GM12878 (cell line): ENCODE data around the gene RUNX3. TPM values are rescaled to one million over a fixed set of nuclear protein-coding genes. Genes with fewer than 3 reads are reported as not detected.
A peak's percentile ranks its signal among the peaks of the same experiment; 100 is the strongest.

ENCODE experiments used
- ATAC-seq: fragments of 200-7000 bp; cut with Tn5 transposase; 3 replicates; pipeline ENCODE4 v1.9.1; 2020; ENCODE audit warnings: mild to moderate bottlenecking, moderate library complexity
- BruUV-seq: library from RNA; stranded (reverse); fragments of 400-500 nt; replicated peaks from 2 replicates; lab custom pipeline; 2021; lab: Mats Ljungman, UMichigan
- CTCF ChIA-PET: fragments of 300-600 bp; sonication (Branson Sonifier 250); formaldehyde crosslinking; extraction: SDS; loops from one replicate; lab custom pipeline; 2021; ENCODE audit warnings: inconsistent platforms; lab: Yijun Ruan, JAX
- POLR2A ChIA-PET: fragments of 350-600 bp; formaldehyde crosslinking; extraction: SDS; loops from one replicate; lab custom pipeline; 2021; ENCODE audit warnings: inconsistent platforms; lab: Charles Lee
- RAD21 ChIA-PET: fragments of 300-600 bp; sonication (Branson Sonifier 250); formaldehyde crosslinking; loops from one replicate; lab custom pipeline; 2023; ENCODE audit warnings: antibody characterized with exemption; ENCODE audit not compliant: unreplicated experiment; lab: Charles Lee
- SMC1A ChIA-PET: fragments of 300-600 bp; sonication (Branson Sonifier 250); formaldehyde crosslinking; loops from one replicate; lab custom pipeline; 2023; ENCODE audit not compliant: unreplicated experiment, uncharacterized antibody; lab: Charles Lee
- DNase-seq: peaks from one replicate; pipeline ENCODE4 v3.0.0-alpha.2; 2011; ENCODE audit warnings: low read depth, low spot score
- FAIRE-seq: peaks from 3 replicates; lab custom pipeline; 2011; peaks lifted over from hg19 to GRCh38; lab: Jason Lieb, UNC
- H2AFZ ChIP-seq: 2 replicates; pipeline ENCODE4 v1.6.0; 2011; ENCODE audit warnings: low read depth, low read length, control low read depth; ENCODE audit not compliant: control insufficient read depth
- H3K27ac ChIP-seq: 2 replicates; pipeline ENCODE4 v1.5.1; 2011; ENCODE audit warnings: control low read depth; ENCODE audit not compliant: control insufficient read depth, insufficient read depth
- H3K27me3 ChIP-seq, 2 experiments: replicated peaks in 1 of 2; 2 replicates each; pipeline versions ENCODE4 v1.6.0 to v1.6.1; 2011; ENCODE audit warnings: low read length in 1 of 2; ENCODE audit not compliant: control insufficient read depth in 2 of 2, insufficient read depth in 2 of 2
- H3K36me3 ChIP-seq, 2 experiments: 2 replicates each; pipeline ENCODE4 v1.5.1; 2011; ENCODE audit warnings: low read length in 1 of 2; ENCODE audit not compliant: control insufficient read depth in 2 of 2, insufficient read depth in 2 of 2
- H3K4me1 ChIP-seq: 2 replicates; pipeline ENCODE4 v1.6.1; 2011; ENCODE audit warnings: mild to moderate bottlenecking, low read length, moderate library complexity, mixed read lengths; ENCODE audit not compliant: control insufficient read depth, insufficient read depth
- H3K4me2 ChIP-seq: 2 replicates; pipeline ENCODE4 v1.6.0; 2011; ENCODE audit warnings: control low read depth; ENCODE audit not compliant: control insufficient read depth, insufficient read depth
- H3K4me3 ChIP-seq: fragments of 200-600 bp; sonication (generic); 2 replicates; pipeline ENCODE4 v1.5.1; 2016
- H3K79me2 ChIP-seq: 2 replicates; pipeline ENCODE4 v1.6.0; 2011; ENCODE audit warnings: low read length; ENCODE audit not compliant: control insufficient read depth, insufficient read depth
- H3K9ac ChIP-seq: 2 replicates; pipeline ENCODE4 v1.8.0; 2011; ENCODE audit warnings: low read length, control low read depth, mixed read lengths; ENCODE audit not compliant: control insufficient read depth, insufficient read depth
- H3K9me3 ChIP-seq: replicated peaks from 3 replicates; pipeline ENCODE4 v1.5.1; 2011; ENCODE audit warnings: mild to moderate bottlenecking, low read length; ENCODE audit not compliant: control insufficient read depth, insufficient read depth
- H4K20me1 ChIP-seq: 2 replicates; pipeline ENCODE4 v1.6.0; 2011; ENCODE audit not compliant: control insufficient read depth, insufficient read depth
- CHD1 ChIP-seq: IDR thresholded peaks from 2 replicates; pipeline ENCODE4 v1.6.1; 2012; ENCODE audit warnings: low read depth, low read length, improper control_type of control experiment
- HDAC6 ChIP-seq: fragments of 200-600 bp; sonication (generic); IDR thresholded peaks from one replicate; pipeline ENCODE4 v1.8.0; 2017; ENCODE audit warnings: antibody characterized with exemption; ENCODE audit not compliant: unreplicated experiment
- IKZF1 ChIP-seq: fragments of 450-650 bp; conservative IDR thresholded peaks from 2 replicates; pipeline ENCODE4 v1.6.1; 2017; ENCODE audit warnings: antibody characterized with exemption, mild to moderate bottlenecking
- MEF2B ChIP-seq: fragments of 450-650 bp; IDR thresholded peaks from 2 replicates; pipeline ENCODE4 v1.6.1; 2018; ENCODE audit warnings: mild to moderate bottlenecking, moderate library complexity; ENCODE audit not compliant: partially characterized antibody, poor library complexity, severe bottlenecking
- NFYB ChIP-seq: IDR thresholded peaks from 2 replicates; pipeline ENCODE4 v1.6.1; 2011; ENCODE audit warnings: low read depth, mild to moderate bottlenecking, low read length, improper control_type of control experiment, moderate library complexity; ENCODE audit not compliant: insufficient read depth
- NR2F1 ChIP-seq: fragments of 450-650 bp; conservative IDR thresholded peaks from 2 replicates; pipeline ENCODE4 v1.6.1; 2017; ENCODE audit warnings: mild to moderate bottlenecking
- PAX5 ChIP-seq: IDR thresholded peaks from 2 replicates; pipeline ENCODE4 v1.6.1; 2011; ENCODE audit warnings: low read depth, low read length, borderline replicate concordance
- POLR2A ChIP-seq: IDR thresholded peaks from 2 replicates; pipeline ENCODE4 v1.6.1; 2011; ENCODE audit warnings: low read depth, mild to moderate bottlenecking, low read length
- POLR2AphosphoS5 ChIP-seq: IDR thresholded peaks from 2 replicates; pipeline ENCODE4 v1.6.1; 2011; ENCODE audit warnings: mild to moderate bottlenecking, low read length, inconsistent platforms
- RFX5 ChIP-seq: IDR thresholded peaks from 2 replicates; pipeline ENCODE4 v1.6.1; 2011; ENCODE audit warnings: low read depth, low read length, improper control_type of control experiment
- ZBED1 ChIP-seq: IDR thresholded peaks from 2 replicates; pipeline ENCODE4 v1.6.1; 2016; ENCODE audit warnings: borderline replicate concordance
- ZNF207 ChIP-seq: fragments of 450-650 bp; IDR thresholded peaks from 2 replicates; pipeline ENCODE4 v1.6.1; 2014; ENCODE audit warnings: antibody characterized with exemption, mild to moderate bottlenecking, borderline replicate concordance
- WGBS: methylation state at CpG from one replicate; pipeline ENCODE4 v1.1.6; 2016; ENCODE audit warnings: low lambda C conversion rate; ENCODE audit not compliant: insufficient replicate concordance, insufficient coverage; ENCODE audit errors: missing lambda C conversion rate; 5-methylcytosine and 5-hydroxymethylcytosine counted together
- in situ Hi-C: fragments of 300-500 bp; cut with MboI; formaldehyde crosslinking; loops from 9 replicates; pipeline ENCODE4 v1.14.3; 2018; ENCODE audit warnings: mixed read lengths
- intact Hi-C: fragments of 100-400 bp; cut with micrococcal nuclease; formaldehyde crosslinking; loops from one replicate; pipeline ENCODE4 v1.14.2; 2022; ENCODE audit not compliant: unreplicated experiment
- polyA plus RNA-seq, 11 experiments: library from polyadenylated mRNA; depleted of rRNA in 4 of 11; unstranded in 6 of 11; stranded (reverse) in 5 of 11; fragments of >200 nt; fragmentation: Nextera tagmentation in 4 of 11; fragmentation: Illumina TruSeq in 1 of 11; extraction: Ambion mirVana in 4 of 11; extraction: Trizol in 1 of 11; gene quantifications; 1 replicate in 1 of 11; 2 replicates in 10 of 11; pipeline versions ENCODE4 v1.2.1 to v1.2.3, GENCODE V29; 2011 to 2016; ENCODE audit warnings: inconsistent platforms in 2 of 11, missing spikeins in 2 of 11, low read depth in 1 of 11
- total RNA-seq, 4 experiments: library from RNA; depleted of rRNA in 3 of 4; stranded (reverse); fragments of >200 nt in 3 of 4; fragmentation: Illumina TruSeq in 1 of 4; extraction: Trizol in 1 of 4; gene quantifications; 2 replicates each; pipeline versions ENCODE4 v1.2.1 to v1.2.3, GENCODE V29; 2013 to 2021
- TF ChIP-seq, protein P1 (sequence below): IDR thresholded peaks from 2 replicates; pipeline ENCODE4 v1.6.1; 2012; ENCODE audit warnings: improper control_type of control experiment, low read depth, low read length; ENCODE audit not compliant: insufficient replicate concordance
- TF ChIP-seq, protein P2 (sequence below): fragments of 150-350 bp; IDR thresholded peaks from 2 replicates; pipeline ENCODE4 v1.6.1; 2014; ENCODE audit warnings: mild to moderate bottlenecking, low read depth, low read length

The RUNX3 gene
- total and polyA plus RNA-seq, 10 of the 15 experiments (the other 5 are each of a cell fraction or from before 2014, with no cell fraction given) = 19.0 to 151 (median 31.4) TPM

DNA sequence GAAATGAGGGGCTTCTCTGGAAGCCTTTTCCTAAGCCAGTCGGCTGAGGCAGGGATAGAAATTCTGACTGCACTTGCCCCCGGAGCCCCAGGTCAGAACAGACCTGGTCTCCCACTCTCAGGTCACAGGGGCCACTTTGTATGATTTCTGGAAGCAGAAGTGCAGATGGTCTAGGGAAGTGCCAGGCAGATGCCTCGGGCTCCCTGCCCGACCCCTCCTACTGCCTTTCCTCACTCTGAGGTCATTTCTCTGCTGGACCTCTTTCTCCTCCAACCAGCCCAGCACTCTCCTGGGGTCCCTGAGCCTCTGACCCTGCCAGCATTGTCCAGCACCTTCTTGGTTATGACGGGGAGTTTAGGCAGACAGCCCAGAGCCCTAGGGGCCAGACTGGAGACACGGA, 8.7 kb downstream of the RUNX3 start:
- Histone ChIP-seq H3K4me3 (peak overlapping the region; percentile 29; the same call in 1 of the 2 replicates), H3K27me3 (no peaks in the 10 kb centered on the region), H3K4me2 (peak overlapping the region; percentile 80), H3K27ac (peak overlapping the region; percentile 67), H3K9me3 (no peaks in the 10 kb centered on the region), H3K4me1 (peaks cover 90% of the 10 kb centered on the region), H3K79me2 (peaks cover 94% of the 10 kb centered on the region), H2AFZ (no peak overlapping the region), H3K36me3 (peaks cover 43 to 56% of the 10 kb centered on the region in 2 experiments), H4K20me1 (peaks cover 19% of the 10 kb centered on the region), H3K9ac (peak overlapping the region; percentile 41; the same call in 1 of the 2 replicates)
- ATAC-seq (no peak), FAIRE-seq (no peak), DNase-seq (no peak)
- POLR2A ChIA-PET = interaction anchor here (0.5 to 1.7 kb wide), 6 partner anchors 10 to 686 kb away, joined by 3 to 4 read pairs (median 3); no protein-coding TSS in a partner anchor
- TF ChIP-seq NFYB = no peak
- TF ChIP-seq HDAC6 = no peak
- TF ChIP-seq ZNF207 = no peak
- TF ChIP-seq MEF2B = no peak
- TF ChIP-seq, protein P1, sequence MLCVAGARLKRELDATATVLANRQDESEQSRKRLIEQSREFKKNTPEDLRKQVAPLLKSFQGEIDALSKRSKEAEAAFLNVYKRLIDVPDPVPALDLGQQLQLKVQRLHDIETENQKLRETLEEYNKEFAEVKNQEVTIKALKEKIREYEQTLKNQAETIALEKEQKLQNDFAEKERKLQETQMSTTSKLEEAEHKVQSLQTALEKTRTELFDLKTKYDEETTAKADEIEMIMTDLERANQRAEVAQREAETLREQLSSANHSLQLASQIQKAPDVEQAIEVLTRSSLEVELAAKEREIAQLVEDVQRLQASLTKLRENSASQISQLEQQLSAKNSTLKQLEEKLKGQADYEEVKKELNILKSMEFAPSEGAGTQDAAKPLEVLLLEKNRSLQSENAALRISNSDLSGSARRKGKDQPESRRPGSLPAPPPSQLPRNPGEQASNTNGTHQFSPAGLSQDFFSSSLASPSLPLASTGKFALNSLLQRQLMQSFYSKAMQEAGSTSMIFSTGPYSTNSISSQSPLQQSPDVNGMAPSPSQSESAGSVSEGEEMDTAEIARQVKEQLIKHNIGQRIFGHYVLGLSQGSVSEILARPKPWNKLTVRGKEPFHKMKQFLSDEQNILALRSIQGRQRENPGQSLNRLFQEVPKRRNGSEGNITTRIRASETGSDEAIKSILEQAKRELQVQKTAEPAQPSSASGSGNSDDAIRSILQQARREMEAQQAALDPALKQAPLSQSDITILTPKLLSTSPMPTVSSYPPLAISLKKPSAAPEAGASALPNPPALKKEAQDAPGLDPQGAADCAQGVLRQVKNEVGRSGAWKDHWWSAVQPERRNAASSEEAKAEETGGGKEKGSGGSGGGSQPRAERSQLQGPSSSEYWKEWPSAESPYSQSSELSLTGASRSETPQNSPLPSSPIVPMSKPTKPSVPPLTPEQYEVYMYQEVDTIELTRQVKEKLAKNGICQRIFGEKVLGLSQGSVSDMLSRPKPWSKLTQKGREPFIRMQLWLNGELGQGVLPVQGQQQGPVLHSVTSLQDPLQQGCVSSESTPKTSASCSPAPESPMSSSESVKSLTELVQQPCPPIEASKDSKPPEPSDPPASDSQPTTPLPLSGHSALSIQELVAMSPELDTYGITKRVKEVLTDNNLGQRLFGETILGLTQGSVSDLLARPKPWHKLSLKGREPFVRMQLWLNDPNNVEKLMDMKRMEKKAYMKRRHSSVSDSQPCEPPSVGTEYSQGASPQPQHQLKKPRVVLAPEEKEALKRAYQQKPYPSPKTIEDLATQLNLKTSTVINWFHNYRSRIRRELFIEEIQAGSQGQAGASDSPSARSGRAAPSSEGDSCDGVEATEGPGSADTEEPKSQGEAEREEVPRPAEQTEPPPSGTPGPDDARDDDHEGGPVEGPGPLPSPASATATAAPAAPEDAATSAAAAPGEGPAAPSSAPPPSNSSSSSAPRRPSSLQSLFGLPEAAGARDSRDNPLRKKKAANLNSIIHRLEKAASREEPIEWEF = no peak
- TF ChIP-seq NR2F1 = 0 out of 2 replicates have a peak, but pooled peaks have one; percentile 15
- TF ChIP-seq POLR2A = 0 out of 2 replicates have a peak, but pooled peaks have one; percentile 17
- no peak for TF ChIP-seq RFX5
- TF ChIP-seq CHD1 = no peak
- no peak for TF ChIP-seq PAX5
- no peak for TF ChIP-seq IKZF1
- TF ChIP-seq, protein P2, sequence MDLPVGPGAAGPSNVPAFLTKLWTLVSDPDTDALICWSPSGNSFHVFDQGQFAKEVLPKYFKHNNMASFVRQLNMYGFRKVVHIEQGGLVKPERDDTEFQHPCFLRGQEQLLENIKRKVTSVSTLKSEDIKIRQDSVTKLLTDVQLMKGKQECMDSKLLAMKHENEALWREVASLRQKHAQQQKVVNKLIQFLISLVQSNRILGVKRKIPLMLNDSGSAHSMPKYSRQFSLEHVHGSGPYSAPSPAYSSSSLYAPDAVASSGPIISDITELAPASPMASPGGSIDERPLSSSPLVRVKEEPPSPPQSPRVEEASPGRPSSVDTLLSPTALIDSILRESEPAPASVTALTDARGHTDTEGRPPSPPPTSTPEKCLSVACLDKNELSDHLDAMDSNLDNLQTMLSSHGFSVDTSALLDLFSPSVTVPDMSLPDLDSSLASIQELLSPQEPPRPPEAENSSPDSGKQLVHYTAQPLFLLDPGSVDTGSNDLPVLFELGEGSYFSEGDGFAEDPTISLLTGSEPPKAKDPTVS = no peak
- TF ChIP-seq POLR2AphosphoS5 = peak; percentile 65; the same call in 1 of the 2 replicates
- TF ChIP-seq ZBED1 = no peak
- SMC1A ChIA-PET = interaction anchor here (0.9 to 23.9 kb wide), 5 partner anchors 14 to 226 kb away, joined by 3 to 391 read pairs (median 4); no protein-coding TSS in a partner anchor
- intact Hi-C loops = loop anchor here (10.0 kb wide), 1 partner anchor 283 kb away; no protein-coding TSS in a partner anchor
- CTCF ChIA-PET = interaction anchor here (0.7 to 20.9 kb wide), 5 partner anchors 38 to 284 kb away, joined by 3 to 314 read pairs (median 6); no protein-coding TSS in a partner anchor
- RAD21 ChIA-PET = interaction anchor here (0.8 to 11.2 kb wide), 5 partner anchors 9 to 114 kb away, joined by 3 to 150 read pairs (median 4); partner anchors contain the start of gene RUNX3
- in situ Hi-C loops = no loop called here
- WGBS = 78% methylated on average over 6 of the region's 6 CpGs
- no TSS peak for BruUV-seq
